A549 (cell line): ENCODE data around the gene SLC24A3. TPM values are rescaled to one million over a fixed set of nuclear protein-coding genes. Genes with fewer than 3 reads are reported as not detected.

Experiments
- ATAC-seq, 2 experiments: fragments of 200-7000 bp in 1 of 2; fragments of >200 bp in 1 of 2; cut with Nextera tagmentation in 1 of 2; cut with Tn5 transposase in 1 of 2; 3 replicates each; pipeline versions ENCODE4 v1.8.0 to v1.9.1; 2018 to 2020; ENCODE audit warnings: mild to moderate bottlenecking in 1 of 2, moderate library complexity in 1 of 2
- CTCF ChIA-PET: fragments of 300-600 bp; sonication (Branson Sonifier 250); formaldehyde crosslinking; extraction: SDS; loops from one replicate; lab custom pipeline; 2021; ENCODE audit warnings: antibody characterized with exemption, inconsistent platforms; lab: Yijun Ruan, JAX
- POLR2A ChIA-PET: fragments of 350-600 bp; formaldehyde crosslinking; extraction: SDS; loops from one replicate; lab custom pipeline; 2021; ENCODE audit warnings: antibody characterized with exemption, inconsistent platforms; lab: Yijun Ruan, JAX
- DNase-seq, 2 experiments: peaks; one replicate each; pipeline versions ENCODE4 v3.0.0 to v3.0.0-alpha.2; 2011 to 2016; ENCODE audit warnings: low read depth in 1 of 2, low spot score in 1 of 2
- FAIRE-seq: peaks from 2 replicates; lab custom pipeline; 2011; peaks lifted over from hg19 to GRCh38; lab: Jason Lieb, UNC
- H3K27ac ChIP-seq, 2 experiments: fragments of >200 bp; sonication (Bioruptor Twin); formaldehyde crosslinking; 3 replicates each; pipeline ENCODE4 v1.5.1; 2016 to 2017
- H3K4me1 ChIP-seq: fragments of >200 bp; sonication (Bioruptor Twin); formaldehyde crosslinking; 3 replicates; pipeline ENCODE4 v1.6.1; 2016
- H3K4me2 ChIP-seq: fragments of >200 bp; sonication (Bioruptor Twin); formaldehyde crosslinking; 3 replicates; pipeline ENCODE4 v1.6.1; 2016
- H3K4me3 ChIP-seq: fragments of >200 bp; sonication (Bioruptor Twin); formaldehyde crosslinking; 3 replicates; pipeline ENCODE4 v1.5.1; 2016
- H3K9me3 ChIP-seq: fragments of >200 bp; sonication (Bioruptor Twin); formaldehyde crosslinking; 3 replicates; pipeline ENCODE4 v1.6.1; 2016
- CTCF ChIP-seq: fragments of >200 bp; sonication (Bioruptor Twin); formaldehyde crosslinking; IDR thresholded peaks from 3 replicates; pipeline ENCODE4 v1.5.1; 2016
- E2F6 ChIP-seq: IDR thresholded peaks from 2 replicates; pipeline ENCODE4 v1.6.1; 2012; ENCODE audit warnings: low read depth, borderline replicate concordance
- EHF ChIP-seq: fragments of 250-450 bp; sonication (Bioruptor Pico); IDR thresholded peaks from 2 replicates; pipeline ENCODE4 v1.5.0; 2020; ENCODE audit warnings: mild to moderate bottlenecking
- EHMT2 ChIP-seq: fragments of 200-600 bp; sonication (generic); IDR thresholded peaks from 2 replicates; pipeline ENCODE4 v1.6.1; 2016; ENCODE audit warnings: antibody characterized with exemption, low read depth, mild to moderate bottlenecking, moderate library complexity
- FOSB ChIP-seq: fragments of 250-450 bp; sonication (Bioruptor Pico); IDR thresholded peaks from 2 replicates; pipeline ENCODE4 v1.5.0; 2020; ENCODE audit warnings: mild to moderate bottlenecking, moderate library complexity
- FOSL2 ChIP-seq, 2 experiments: fragments of 450-650 bp in 1 of 2; fragments of >200 bp in 1 of 2; sonication (Bioruptor Twin) in 1 of 2; formaldehyde crosslinking; IDR thresholded peaks; 2 replicates each; pipeline versions ENCODE4 v1.5.0 to v1.6.1; 2016 to 2020; ENCODE audit warnings: mild to moderate bottlenecking in 1 of 2, moderate library complexity in 1 of 2
- FOXS1 ChIP-seq: fragments of 250-450 bp; sonication (Bioruptor Pico); IDR thresholded peaks from 2 replicates; pipeline ENCODE4 v1.5.0; 2020; ENCODE audit warnings: mild to moderate bottlenecking, moderate library complexity
- GATA3 ChIP-seq: IDR thresholded peaks from 2 replicates; pipeline ENCODE4 v1.6.1; 2012; ENCODE audit warnings: borderline replicate concordance
- HEYL ChIP-seq: fragments of 250-450 bp; sonication (Bioruptor Pico); IDR thresholded peaks from 2 replicates; pipeline ENCODE4 v1.8.0; 2021; ENCODE audit warnings: mild to moderate bottlenecking, moderate library complexity
- HMGXB4 ChIP-seq: fragments of 250-450 bp; sonication (Bioruptor Pico); IDR thresholded peaks from 2 replicates; pipeline ENCODE4 v1.5.0; 2021; ENCODE audit warnings: mild to moderate bottlenecking, moderate library complexity, borderline replicate concordance
- KDM5A ChIP-seq: fragments of 200-600 bp; sonication (generic); IDR thresholded peaks from 2 replicates; pipeline ENCODE4 v1.6.1; 2016; ENCODE audit warnings: antibody characterized with exemption, mild to moderate bottlenecking
- MAFK ChIP-seq: fragments of 450-650 bp; IDR thresholded peaks from 2 replicates; pipeline ENCODE4 v1.6.1; 2014; ENCODE audit not compliant: partially characterized antibody
- NPAS2 ChIP-seq: fragments of 250-450 bp; sonication (Bioruptor Pico); IDR thresholded peaks from 2 replicates; pipeline ENCODE4 v1.8.0; 2022; ENCODE audit warnings: mild to moderate bottlenecking, moderate library complexity, borderline replicate concordance
- NR3C1 ChIP-seq: fragments of >200 bp; sonication (Bioruptor Twin); formaldehyde crosslinking; IDR thresholded peaks from 3 replicates; pipeline ENCODE4 v1.6.1; 2017
- PBX3 ChIP-seq: IDR thresholded peaks from 2 replicates; pipeline ENCODE4 v1.6.1; 2012
- PHF8 ChIP-seq: fragments of 200-600 bp; sonication (generic); IDR thresholded peaks from 2 replicates; pipeline ENCODE4 v1.6.1; 2016; ENCODE audit warnings: low read depth, mild to moderate bottlenecking, antibody characterized with exemption, moderate library complexity, borderline replicate concordance
- POLR2A ChIP-seq: IDR thresholded peaks from 2 replicates; pipeline ENCODE4 v1.6.1; 2012; ENCODE audit warnings: mild to moderate bottlenecking, low read length
- REST ChIP-seq: fragments of 200-600 bp; sonication (generic); IDR thresholded peaks from 2 replicates; pipeline ENCODE4 v1.6.1; 2016; ENCODE audit warnings: antibody characterized with exemption, mild to moderate bottlenecking, moderate library complexity
- RFX5 ChIP-seq: fragments of 450-650 bp; IDR thresholded peaks from 2 replicates; pipeline ENCODE4 v1.7.1; 2014; ENCODE audit warnings: antibody characterized with exemption, mild to moderate bottlenecking, moderate library complexity
- SMC3 ChIP-seq: fragments of >200 bp; sonication (Bioruptor Twin); formaldehyde crosslinking; IDR thresholded peaks from 3 replicates; pipeline ENCODE4 v1.6.1; 2018; ENCODE audit warnings: inconsistent platforms
- USF2 ChIP-seq: fragments of 450-650 bp; IDR thresholded peaks from 2 replicates; pipeline ENCODE4 v1.6.1; 2014; ENCODE audit warnings: antibody characterized with exemption
- WGBS: methylation state at CpG from one replicate; pipeline ENCODE4 v1.1.6; 2017; ENCODE audit errors: missing lambda C conversion rate; 5-methylcytosine and 5-hydroxymethylcytosine counted together
- polyA plus RNA-seq, 4 experiments: library from polyadenylated mRNA; depleted of rRNA in 3 of 4; stranded (reverse); fragments of >200 nt; fragmentation: RNase III in 1 of 4; extraction: RNeasy Plus Mini Kit Qiagen cat#74134 plus additional on column Dnase treatment in 1 of 4; gene quantifications; 2 replicates in 3 of 4; 3 replicates in 1 of 4; pipeline ENCODE4 v1.2.3, GENCODE V29; 2011 to 2017

SLC24A3 gene
- polyA plus RNA-seq, 2 of the 4 experiments (the other 2 are of a cell fraction) = 0.08 TPM; not detected in 1

- no peak for FAIRE-seq
These were observed 108.7 kb downstream of the SLC24A3 start for GRCh38 chr20:19321176-19321575.

GRCh38 chr20:19322061-19322985 is 109.9 kb downstream of the SLC24A3 start:
- H3K4me2 ChIP-seq = no peak overlapping the region
- no peaks in the 10 kb centered on the region for H3K4me1 ChIP-seq
- no peaks in the 10 kb centered on the region for H3K9me3 ChIP-seq
- TF ChIP-seq PHF8 (no peak), FOSB (CRISPR knock-in tag) (no peak), PBX3 (no peak), NR3C1 (no peak), KDM5A (no peak), NPAS2 (CRISPR knock-in tag) (no peak), POLR2A (no peak), SMC3 (no peak), GATA3 (no peak), REST (no peak), FOSL2 (IDR thresholded peaks at IDR 0.05) (no peak), FOSL2 (CRISPR knock-in tag; IDR thresholded peaks at IDR 0.05) (no peak), E2F6 (no peak), HEYL (no peak), MAFK (no peak), FOXS1 (CRISPR knock-in tag) (no peak), HMGXB4 (no peak), CTCF (no peak), RFX5 (no peak), EHMT2 (no peak), EHF (CRISPR knock-in tag) (no peak)
- CTCF ChIA-PET = no interaction called here
- FAIRE-seq = no peak
- H3K27ac ChIP-seq = no peak overlapping the region
- DNase-seq = no peak
- H3K4me3 ChIP-seq = no peak overlapping the region
- 24% methylated on average over 12 of the region's 12 CpGs for WGBS
- POLR2A ChIA-PET = no interaction called here
- no peak for ATAC-seq

More at GRCh38 chr20:19321176-19321575, 108.7 kb downstream of the SLC24A3 start:
- ATAC-seq (no peak), DNase-seq (no peak)
- no peak for TF ChIP-seq USF2
- no peaks in the 10 kb centered on the region for H3K4me1 ChIP-seq
- H3K27ac ChIP-seq = no peak overlapping the region
- H3K4me3 ChIP-seq = no peak overlapping the region
- WGBS = 47% methylated on average over 5 of the region's 5 CpGs
- CTCF ChIA-PET = no interaction called here
- no peak overlapping the region for H3K4me2 ChIP-seq
- POLR2A ChIA-PET = no interaction called here
- H3K9me3 ChIP-seq = no peaks in the 10 kb centered on the region
